ENCODE measurements around the gene SLC22A4.
A peak's percentile ranks its signal among the peaks of the same experiment; 100 is the strongest.

The SLC22A4 gene

DNA sequence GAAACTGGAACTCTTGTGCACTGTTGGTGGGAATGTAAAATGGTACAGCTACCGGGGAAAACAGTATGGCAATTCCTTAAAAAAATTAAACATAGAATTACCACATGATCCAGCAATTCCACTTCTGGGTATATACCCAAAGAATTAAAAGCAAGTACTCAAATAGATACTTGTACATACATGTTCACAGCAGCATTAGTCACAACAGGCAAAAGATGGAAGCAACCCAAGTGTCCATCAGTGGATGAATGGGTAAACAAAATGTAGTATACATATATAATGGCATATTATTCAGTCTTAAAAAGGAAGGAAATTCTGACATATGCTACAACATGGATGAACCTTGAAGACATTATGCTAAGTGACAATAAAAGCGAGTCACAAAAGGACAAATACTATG lies 67.9 kb downstream of the SLC22A4 start:
- no peak overlapping the region for H3K4me3 Mint-ChIP-seq
- no peak overlapping the region for H3K27ac Mint-ChIP-seq
- no peaks in the 10 kb centered on the region for H3K36me3 Mint-ChIP-seq
- no peak for ATAC-seq
- H3K4me1 Mint-ChIP-seq: no peaks in the 10 kb centered on the region
- DNase-seq (ENCODE audit: low spot score in 2 of 2): no peak
- no peaks in the 10 kb centered on the region for H3K9me3 Mint-ChIP-seq

DNA sequence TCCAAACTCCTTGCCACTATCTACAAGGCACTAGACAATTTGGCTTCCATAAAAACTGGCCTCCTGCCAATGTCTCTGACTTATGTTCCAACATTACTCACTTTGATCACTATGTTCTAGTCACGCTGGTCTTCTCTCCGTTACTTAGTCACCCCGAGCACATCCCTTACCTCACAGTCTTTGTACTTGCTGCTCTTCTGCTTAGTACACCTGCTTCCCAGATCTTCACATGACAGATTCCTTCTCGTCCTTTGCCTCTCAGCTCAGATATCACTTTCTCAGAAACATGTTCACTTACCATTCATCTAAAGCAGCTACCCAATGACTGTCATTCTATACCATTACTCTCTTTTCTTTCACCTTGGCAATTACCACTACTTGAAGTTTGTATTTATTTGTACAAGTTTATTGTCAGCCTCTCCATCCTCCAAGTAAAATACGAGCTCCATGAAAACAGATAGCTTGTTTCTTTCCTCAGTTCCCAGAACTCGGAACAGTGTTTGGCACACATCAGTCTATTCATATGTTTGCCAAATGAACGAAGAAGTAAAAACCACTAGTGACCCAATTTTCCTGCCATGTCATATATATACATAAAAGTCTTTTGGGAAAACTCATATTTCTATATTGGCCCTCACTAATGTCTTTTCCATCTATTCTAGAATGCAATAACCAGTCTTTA lies 69.4 kb downstream of the SLC22A4 start:
- Mint-ChIP-seq H3K4me3 (no peak overlapping the region), H3K9me3 (no peaks in the 10 kb centered on the region), H3K27ac (no peak overlapping the region), H3K36me3 (no peaks in the 10 kb centered on the region), H3K4me1 (no peaks in the 10 kb centered on the region)
- DNase-seq (ENCODE audit: low spot score in 2 of 2): no peak
- peak; percentile 70 for ATAC-seq

DNA sequence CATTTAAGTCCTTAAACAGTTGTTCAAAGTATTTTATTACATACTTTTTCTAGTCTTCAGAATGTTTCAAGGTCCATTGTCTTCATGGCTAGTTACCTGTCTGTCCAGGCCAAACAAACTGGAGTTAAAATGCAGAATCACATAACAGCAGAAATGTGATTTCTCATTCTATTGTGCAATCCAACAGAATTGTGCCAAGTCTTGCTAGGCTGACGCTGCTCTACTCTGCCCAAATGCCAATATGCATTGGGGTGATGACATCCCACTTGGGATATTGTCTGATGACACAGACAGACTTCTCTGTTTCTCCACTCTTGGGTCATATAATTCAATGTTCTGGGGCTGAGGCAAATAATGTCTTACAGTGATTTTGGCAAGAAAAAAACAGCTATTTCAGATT lies 70.1 kb downstream of the SLC22A4 start:
- Mint-ChIP-seq H3K27ac (no peak overlapping the region), H3K4me1 (no peaks in the 10 kb centered on the region), H3K36me3 (no peaks in the 10 kb centered on the region), H3K4me3 (no peak overlapping the region), H3K9me3 (no peaks in the 10 kb centered on the region)
- DNase-seq (ENCODE audit: low spot score in 2 of 2): no peak
- no peak for ATAC-seq

DNA sequence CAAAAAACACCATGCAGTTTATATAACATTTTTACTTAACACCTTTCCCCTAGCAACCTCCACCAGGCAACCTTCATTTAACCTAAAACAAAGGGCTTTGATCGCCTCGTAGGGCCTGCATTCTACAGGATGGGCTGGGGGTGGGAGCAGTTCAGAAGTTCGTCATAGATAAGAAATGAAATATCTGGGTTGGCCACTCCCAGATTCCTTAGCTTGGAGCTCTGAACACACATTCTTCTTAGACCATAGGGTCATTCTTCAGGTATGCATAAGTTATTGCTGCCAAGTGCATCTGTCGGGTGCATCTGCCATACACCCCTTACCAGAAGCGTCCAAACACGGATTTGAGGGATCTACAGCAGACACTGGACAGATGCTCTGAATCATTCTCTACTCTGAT lies 71.0 kb downstream of the SLC22A4 start:
- Mint-ChIP-seq H3K36me3 (peaks cover 2% of the 10 kb centered on the region), H3K27ac (no peak overlapping the region), H3K4me1 (peaks cover under 1% of the 10 kb centered on the region), H3K4me3 (no peak overlapping the region), H3K9me3 (no peaks in the 10 kb centered on the region)
- no peak for DNase-seq (ENCODE audit: low spot score in 2 of 2)
- no peak for ATAC-seq

DNA sequence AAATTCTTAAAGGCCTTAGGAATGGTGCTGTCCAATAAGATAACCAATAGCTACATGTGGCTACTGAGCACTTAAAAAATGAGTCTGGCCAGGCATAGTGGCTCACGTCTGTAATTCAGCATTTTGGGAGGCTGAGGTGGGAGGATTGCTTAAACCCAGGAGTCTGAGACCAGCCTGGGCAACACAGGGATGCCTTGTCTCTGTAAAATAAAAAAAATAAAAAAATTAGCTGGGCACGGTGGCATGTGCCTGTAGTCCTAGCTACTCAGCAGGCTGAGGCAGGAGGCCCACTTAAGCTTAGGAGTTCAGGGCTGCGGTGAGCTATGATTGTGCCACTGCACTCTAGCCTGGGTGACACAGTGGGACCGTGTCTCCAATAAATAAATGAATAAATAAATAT lies 74.0 kb downstream of the SLC22A4 start:
- no peaks in the 10 kb centered on the region for H3K9me3 Mint-ChIP-seq
- ATAC-seq (no peak), DNase-seq (ENCODE audit: low spot score in 2 of 2) (no peak)
- no peak overlapping the region for H3K4me3 Mint-ChIP-seq
- no peak overlapping the region for H3K27ac Mint-ChIP-seq
- H3K4me1 Mint-ChIP-seq: peaks cover 21% of the 10 kb centered on the region
- H3K36me3 Mint-ChIP-seq: peaks cover 7% of the 10 kb centered on the region

DNA sequence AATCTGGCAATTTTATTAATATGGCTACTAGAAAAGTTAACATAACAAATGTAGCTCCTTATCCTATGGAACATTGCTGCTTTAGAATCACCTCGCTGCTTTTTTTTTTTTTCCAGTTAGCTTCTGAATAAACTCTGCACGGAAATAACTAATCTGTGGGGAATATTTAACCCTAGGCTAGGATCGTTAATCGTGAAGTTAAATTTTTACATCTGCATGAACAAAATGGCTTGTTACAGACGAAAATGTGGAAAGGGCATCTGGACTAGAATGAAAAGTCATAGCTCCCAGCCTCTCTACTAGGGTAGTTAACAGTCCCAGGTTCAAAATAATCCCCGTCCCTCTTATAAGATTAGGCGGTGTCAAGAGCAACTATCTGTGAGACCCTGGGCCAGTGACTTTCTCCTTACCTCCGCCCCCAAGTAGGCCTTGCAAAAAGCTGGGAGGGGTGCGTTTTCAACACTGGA lies 74.8 kb downstream of the SLC22A4 start:
- Mint-ChIP-seq H3K9me3 (no peaks in the 10 kb centered on the region), H3K4me1 (peaks cover 21% of the 10 kb centered on the region), H3K4me3 (peak overlapping the region; percentile 66), H3K36me3 (peaks cover 7% of the 10 kb centered on the region), H3K27ac (peak overlapping the region; percentile 63)
- ATAC-seq: no peak
- DNase-seq (ENCODE audit: low spot score in 2 of 2): no peak

DNA sequence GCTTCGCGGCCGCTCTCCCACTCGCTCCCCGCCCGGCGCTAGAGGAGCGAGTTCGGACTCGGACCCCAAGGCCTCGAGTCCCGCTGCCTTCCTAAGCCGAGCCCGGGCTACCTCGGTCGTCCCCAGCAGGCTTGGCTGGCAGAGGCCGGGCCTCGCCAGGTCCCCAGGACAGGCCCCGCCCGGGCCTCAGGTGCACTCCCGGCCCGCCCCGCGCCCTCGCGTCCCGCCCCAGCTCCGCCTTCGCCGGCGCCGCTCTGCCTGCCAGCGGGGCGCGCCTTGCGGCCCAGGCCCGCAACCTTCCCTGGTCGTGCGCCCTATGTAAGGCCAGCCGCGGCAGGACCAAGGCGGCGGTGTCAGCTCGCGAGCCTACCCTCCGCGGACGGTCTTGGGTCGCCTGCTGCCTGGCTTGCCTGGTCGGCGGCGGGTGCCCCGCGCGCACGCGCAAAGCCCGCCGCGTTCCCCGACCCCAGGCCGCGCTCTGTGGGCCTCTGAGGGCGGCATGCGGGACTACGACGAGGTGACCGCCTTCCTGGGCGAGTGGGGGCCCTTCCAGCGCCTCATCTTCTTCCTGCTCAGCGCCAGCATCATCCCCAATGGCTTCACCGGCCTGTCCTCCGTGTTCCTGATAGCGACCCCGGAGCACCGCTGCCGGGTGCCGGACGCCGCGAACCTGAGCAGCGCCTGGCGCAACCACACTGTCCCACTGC lies 75.4 kb downstream of the SLC22A4 start, which contains the start of gene SLC22A5:
TSS of gene SLC22A5 (plus strand) at position 237 of the 707 bp plus-strand sequence. CDS start at position 500, 263 bp downstream.
- peaks cover 21% of the 10 kb centered on the region for H3K4me1 Mint-ChIP-seq
- H3K4me3 Mint-ChIP-seq: peak within 1 kb of the TSS; percentile 66
- peaks cover 7% of the 10 kb centered on the region for H3K36me3 Mint-ChIP-seq
- DNase-seq (ENCODE audit: low spot score in 2 of 2) (peak; percentile 67 to 87), ATAC-seq (peak; percentile 95)
- H3K27ac Mint-ChIP-seq: peak within 1 kb of the TSS; percentile 63
- H3K9me3 Mint-ChIP-seq: no peaks in the 10 kb centered on the region

DNA sequence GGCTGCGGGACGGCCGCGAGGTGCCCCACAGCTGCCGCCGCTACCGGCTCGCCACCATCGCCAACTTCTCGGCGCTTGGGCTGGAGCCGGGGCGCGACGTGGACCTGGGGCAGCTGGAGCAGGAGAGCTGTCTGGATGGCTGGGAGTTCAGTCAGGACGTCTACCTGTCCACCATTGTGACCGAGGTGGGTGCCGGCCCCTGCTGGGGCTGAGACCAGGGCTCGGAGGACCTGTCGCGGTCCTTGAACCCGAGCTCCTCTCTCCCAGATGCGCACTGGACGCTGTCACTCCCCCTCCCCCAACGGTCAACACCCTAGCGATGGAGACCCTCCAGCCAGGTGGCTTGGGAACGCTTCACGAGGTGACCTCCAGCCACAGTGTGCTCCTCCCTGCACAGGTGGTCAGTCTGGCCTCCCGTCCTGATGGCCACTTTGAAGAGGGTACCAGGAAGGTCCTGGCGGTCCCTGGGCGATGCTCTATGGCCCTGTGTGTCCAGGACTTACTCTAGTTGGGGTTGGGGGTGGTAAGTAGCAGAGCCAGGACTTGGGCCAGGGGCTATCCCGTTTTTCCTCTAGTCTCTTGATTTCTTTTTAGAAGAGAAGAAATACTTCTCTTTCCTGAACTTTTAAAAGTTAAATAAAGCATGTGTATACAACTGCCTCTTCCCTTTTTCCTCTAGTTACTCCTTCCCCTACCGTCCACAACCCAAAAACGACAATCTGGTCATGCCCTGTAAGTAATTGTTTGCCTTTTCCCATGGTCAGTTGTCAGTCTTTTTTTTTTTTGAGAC lies 76.2 kb downstream of the SLC22A4 start:
- Mint-ChIP-seq H3K36me3 (peaks cover 7% of the 10 kb centered on the region), H3K4me3 (peak overlapping the region; percentile 66), H3K9me3 (no peaks in the 10 kb centered on the region), H3K4me1 (peaks cover 21% of the 10 kb centered on the region), H3K27ac (peak overlapping the region; percentile 63)
- ATAC-seq (no peak), DNase-seq (ENCODE audit: low spot score in 2 of 2) (no peak)

DNA sequence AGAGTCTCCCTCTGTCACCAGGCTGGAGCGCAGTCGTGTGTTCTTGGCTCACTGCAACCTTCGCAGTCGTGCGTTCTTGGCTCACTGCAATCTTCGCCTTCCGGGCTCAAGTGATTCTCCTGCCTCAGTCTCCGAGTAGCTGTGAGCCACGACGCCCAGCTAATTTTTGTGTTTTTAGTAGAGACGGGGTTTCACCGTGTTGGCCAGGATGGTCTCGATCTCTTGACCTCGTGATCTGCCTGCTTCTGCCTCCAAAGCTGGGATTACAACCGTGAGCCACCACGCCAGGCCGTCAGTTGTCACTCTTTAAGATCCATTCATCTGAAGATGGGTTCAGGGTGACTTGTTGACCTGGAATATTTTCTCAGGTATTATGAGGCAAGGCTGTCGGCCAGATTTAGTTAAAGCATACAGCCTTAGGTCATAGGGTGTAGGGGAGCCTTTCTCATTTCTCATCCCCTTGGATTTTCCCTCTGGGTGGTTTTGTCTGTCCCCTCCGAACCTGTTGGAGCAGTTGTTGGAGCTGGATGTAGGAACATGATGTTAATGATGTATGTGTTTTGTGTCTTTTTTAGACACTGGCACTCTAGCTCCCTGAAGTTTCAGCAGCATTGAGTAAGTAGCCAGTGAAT lies 76.9 kb downstream of the SLC22A4 start:
- no peak for DNase-seq (ENCODE audit: low spot score in 2 of 2)
- Mint-ChIP-seq H3K36me3 (peaks cover 7% of the 10 kb centered on the region), H3K9me3 (no peaks in the 10 kb centered on the region), H3K4me1 (peaks cover 21% of the 10 kb centered on the region), H3K27ac (peak overlapping the region; percentile 63), H3K4me3 (peak overlapping the region; percentile 66)
- no peak for ATAC-seq

DNA sequence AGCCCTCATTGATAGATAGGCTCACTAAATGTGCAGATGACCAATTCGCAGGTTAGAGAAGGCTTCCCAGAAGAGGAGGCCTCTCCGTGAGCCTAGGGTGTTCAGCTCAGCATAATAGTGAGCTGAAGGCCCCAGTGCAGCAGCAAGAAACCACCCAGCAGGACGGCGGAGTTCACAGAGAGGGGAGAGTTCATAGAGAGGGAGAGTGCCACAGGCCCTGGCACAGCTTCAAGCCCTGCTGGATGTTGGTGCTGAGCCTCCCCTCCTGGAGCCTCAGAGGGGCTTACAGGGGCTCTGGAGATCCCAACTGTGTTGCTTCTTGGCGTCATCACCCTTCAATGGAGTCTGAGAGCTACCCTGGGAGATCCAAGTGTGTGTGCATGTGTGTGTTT lies 77.4 kb downstream of the SLC22A4 start:
- Mint-ChIP-seq H3K4me1 (peaks cover 21% of the 10 kb centered on the region), H3K36me3 (peaks cover 7% of the 10 kb centered on the region), H3K4me3 (peak overlapping the region; percentile 66), H3K9me3 (no peaks in the 10 kb centered on the region), H3K27ac (no peak overlapping the region)
- DNase-seq (ENCODE audit: low spot score in 2 of 2): no peak
- ATAC-seq: no peak

DNA sequence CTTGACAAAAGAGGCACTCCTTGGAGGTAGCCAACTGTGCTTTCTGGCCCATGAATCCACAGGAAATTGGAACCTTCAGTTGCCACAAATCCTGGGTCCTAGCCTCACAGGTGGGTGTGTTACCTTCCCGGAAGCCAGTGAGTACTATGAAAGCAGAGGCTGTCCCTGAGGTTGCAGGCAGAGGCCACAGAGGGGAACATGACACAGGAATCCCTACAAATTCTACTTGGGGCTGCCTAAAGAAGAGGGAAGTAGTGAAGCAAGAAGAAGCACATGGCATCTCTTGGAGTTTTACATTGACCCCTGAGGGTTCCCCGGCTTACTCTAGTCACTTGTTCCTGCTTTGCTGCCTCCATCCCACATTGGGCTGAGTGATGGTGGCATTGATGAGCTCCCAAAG lies 77.9 kb downstream of the SLC22A4 start:
- Mint-ChIP-seq H3K4me3 (no peak overlapping the region), H3K27ac (no peak overlapping the region), H3K36me3 (peaks cover 7% of the 10 kb centered on the region), H3K4me1 (peaks cover 21% of the 10 kb centered on the region), H3K9me3 (no peaks in the 10 kb centered on the region)
- DNase-seq (ENCODE audit: low spot score in 2 of 2) (no peak), ATAC-seq (no peak)

DNA sequence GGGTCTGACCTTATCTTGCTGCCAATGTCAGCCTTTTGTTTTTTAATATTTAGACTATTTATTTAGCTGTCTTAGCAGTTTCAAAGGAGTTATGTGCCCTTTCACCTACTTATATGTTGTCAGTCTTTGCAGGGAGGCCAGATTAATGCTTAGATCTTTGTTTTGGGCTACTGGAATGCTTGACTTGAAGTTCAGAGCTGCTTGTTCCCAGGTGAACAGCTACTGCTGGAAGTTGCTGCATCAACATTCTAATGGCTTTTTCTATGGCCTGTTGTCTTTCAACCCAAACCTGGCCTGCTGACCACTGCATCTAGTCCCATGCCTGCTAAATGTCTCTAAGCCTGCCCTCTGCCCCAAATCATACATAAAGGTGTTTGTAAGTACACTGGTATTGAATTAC lies 78.3 kb downstream of the SLC22A4 start:
- no peak for DNase-seq (ENCODE audit: low spot score in 2 of 2)
- Mint-ChIP-seq H3K36me3 (peaks cover 7% of the 10 kb centered on the region), H3K9me3 (no peaks in the 10 kb centered on the region), H3K4me1 (peaks cover 21% of the 10 kb centered on the region), H3K27ac (no peak overlapping the region), H3K4me3 (no peak overlapping the region)
- ATAC-seq: no peak

DNA sequence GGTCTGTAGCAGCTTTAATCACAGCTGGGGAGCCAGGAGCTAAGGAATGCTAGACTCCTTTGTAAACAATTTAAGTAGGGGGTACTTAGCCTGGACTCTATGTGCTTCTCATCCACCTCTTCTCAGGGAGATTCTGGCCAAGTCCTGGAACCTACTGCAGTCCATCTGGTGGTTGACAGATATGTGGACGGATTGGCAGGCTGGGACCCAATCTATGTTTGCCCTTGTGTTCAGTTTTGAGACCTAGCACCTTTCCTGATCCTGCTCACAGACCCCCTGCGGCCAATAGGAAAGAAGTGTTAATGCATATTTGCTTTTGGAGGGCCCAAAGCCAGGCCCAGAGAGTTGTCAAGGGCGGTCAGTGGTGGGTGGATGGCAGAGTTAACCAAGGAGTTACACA lies 81.8 kb downstream of the SLC22A4 start:
- Mint-ChIP-seq H3K27ac (no peak overlapping the region), H3K9me3 (no peaks in the 10 kb centered on the region)

DNA sequence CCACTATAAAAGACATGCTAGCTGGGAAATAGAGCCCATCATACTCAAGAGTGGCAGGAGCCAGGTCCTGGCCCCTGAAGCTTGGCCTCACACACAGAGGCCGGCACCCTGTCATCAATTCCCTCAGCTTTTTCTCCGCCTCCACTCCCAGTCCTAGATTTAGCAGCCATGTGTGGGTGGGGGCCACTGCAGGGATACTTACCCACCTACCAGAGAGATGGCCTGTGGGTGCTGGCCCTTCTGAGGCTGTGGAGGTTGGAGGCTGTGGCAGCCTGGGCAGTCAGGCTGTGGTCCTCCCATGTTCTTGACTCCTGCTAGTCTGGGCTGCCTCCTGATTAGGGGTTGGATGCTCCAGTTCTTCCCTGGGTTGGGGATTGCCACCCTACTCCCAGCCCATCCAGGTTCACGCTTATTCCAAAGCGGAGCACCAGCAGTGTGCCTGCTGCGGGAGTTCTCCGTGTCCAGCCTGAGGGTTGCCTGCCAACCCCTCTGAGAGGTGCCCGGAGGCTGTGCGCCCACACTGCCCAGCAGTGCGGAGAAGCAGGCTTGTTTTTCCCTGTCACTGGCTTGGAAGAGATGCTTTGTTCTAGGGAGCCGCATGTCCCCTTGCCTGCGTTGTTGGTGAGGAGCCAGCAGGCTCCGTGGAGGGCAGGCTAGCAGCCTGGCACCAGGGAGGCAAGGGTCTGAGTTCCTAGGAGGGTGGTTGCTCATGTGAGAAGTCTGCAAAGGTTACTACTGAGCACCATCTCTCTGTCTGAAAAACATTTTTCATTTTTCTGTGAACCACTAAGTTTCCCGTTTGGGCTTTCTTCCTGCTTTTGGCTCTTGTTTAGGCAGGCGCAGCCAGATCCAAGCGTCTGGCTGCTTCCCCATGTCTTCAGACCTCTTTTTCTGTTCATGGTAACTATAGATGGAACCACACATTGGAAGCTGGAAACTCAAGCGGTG lies 82.8 kb downstream of the SLC22A4 start:
- no peak for ATAC-seq
- no peaks in the 10 kb centered on the region for H3K36me3 Mint-ChIP-seq
- DNase-seq (ENCODE audit: low spot score in 2 of 2): no peak
- no peak overlapping the region for H3K27ac Mint-ChIP-seq
- H3K4me3 Mint-ChIP-seq: no peak overlapping the region
- H3K9me3 Mint-ChIP-seq: no peaks in the 10 kb centered on the region
- H3K4me1 Mint-ChIP-seq: peaks cover 2% of the 10 kb centered on the region

More for the DNA sequence above, 81.8 kb downstream of the SLC22A4 start:
- ATAC-seq (no peak), DNase-seq (ENCODE audit: low spot score in 2 of 2) (no peak)
- no peak overlapping the region for H3K4me3 Mint-ChIP-seq
- no peaks in the 10 kb centered on the region for H3K36me3 Mint-ChIP-seq
- peaks cover 12% of the 10 kb centered on the region for H3K4me1 Mint-ChIP-seq

All from stimulated activated effector memory CD8-positive, alpha-beta T cell treated with anti-CD3 and anti-CD28 coated beads, Interleukin-12 subunit alpha, Interleukin-12 subunit beta, amount 100 ng/mL, for 72 hours (primary cell).